Endothelial cell (in vitro differentiated cells): ENCODE results near the gene JAG2. TPM values are rescaled to one million over a fixed set of nuclear protein-coding genes. Genes with fewer than 3 reads are reported as not detected.

Source experiments
- DNase-seq: peaks from one replicate; pipeline ENCODE4 v3.0.0; 2021; ENCODE audit warnings: low spot score
- H3K27ac Mint-ChIP-seq: one replicate; pipeline ENCODE4 v1.8.0; 2021; ENCODE audit warnings: mixed read lengths, inconsistent platforms; ENCODE audit not compliant: unreplicated experiment
- H3K27me3 Mint-ChIP-seq: one replicate; pipeline ENCODE4 v1.8.0; 2021; ENCODE audit warnings: mild to moderate bottlenecking, moderate library complexity, mixed read lengths, inconsistent platforms; ENCODE audit not compliant: unreplicated experiment
- H3K36me3 Mint-ChIP-seq: one replicate; pipeline ENCODE4 v1.8.0; 2021; ENCODE audit warnings: mild to moderate bottlenecking, low read depth, mixed read lengths, inconsistent platforms; ENCODE audit not compliant: unreplicated experiment
- H3K4me1 Mint-ChIP-seq: one replicate; pipeline ENCODE4 v1.8.0; 2021; ENCODE audit warnings: mild to moderate bottlenecking, mixed read lengths, inconsistent platforms; ENCODE audit not compliant: unreplicated experiment
- H3K4me3 Mint-ChIP-seq: one replicate; pipeline ENCODE4 v1.8.0; 2021; ENCODE audit warnings: mild to moderate bottlenecking, mixed read lengths, inconsistent platforms; ENCODE audit not compliant: unreplicated experiment
- H3K9me3 Mint-ChIP-seq: one replicate; pipeline ENCODE4 v1.8.0; 2021; ENCODE audit warnings: mixed read lengths, inconsistent platforms; ENCODE audit not compliant: unreplicated experiment
- CTCF ChIP-seq: fragments of 200-600 bp; sonication (generic); IDR thresholded peaks from one replicate; pipeline ENCODE4 v1.5.0; 2021; ENCODE audit warnings: antibody characterized with exemption; ENCODE audit not compliant: unreplicated experiment
- total RNA-seq: library from RNA; stranded (reverse); fragmentation: NEBNext Ultra II Directional; extraction: Animal tissue kit (Norgen Biotek cat#: 25700); gene quantifications from one replicate; pipeline ENCODE4 v1.2.1, GENCODE V29; 2021; ENCODE audit not compliant: unreplicated experiment

The JAG2 gene
- total RNA-seq, 1 donor from 2014 or later, result 280 TPM

GRCh38 chr14:105099778-105100177 is 68.8 kb downstream of the JAG2 start:
- Mint-ChIP-seq H3K9me3 (peaks cover 21% of the 10 kb centered on the region), H3K4me3 (no peak overlapping the region), H3K27me3 (peaks cover 18% of the 10 kb centered on the region), H3K4me1 (peaks cover 25% of the 10 kb centered on the region), H3K27ac (no peak overlapping the region), H3K36me3 (peaks cover 48% of the 10 kb centered on the region)
- TF ChIP-seq CTCF, result no peak
- no peak for DNase-seq

GRCh38 chr14:105098316-105098715 is 70.3 kb downstream of the JAG2 start:
- Mint-ChIP-seq H3K4me3 (no peak overlapping the region), H3K36me3 (peaks cover 41% of the 10 kb centered on the region), H3K4me1 (peaks cover 20% of the 10 kb centered on the region), H3K27me3 (peaks cover 18% of the 10 kb centered on the region), H3K27ac (no peak overlapping the region), H3K9me3 (peaks cover 21% of the 10 kb centered on the region)
- TF ChIP-seq CTCF, result no peak
- no peak for DNase-seq

GRCh38 chr14:105097794-105098127 is 70.8 kb downstream of the JAG2 start:
- Mint-ChIP-seq H3K27ac (no peak overlapping the region), H3K9me3 (peaks cover 21% of the 10 kb centered on the region), H3K4me3 (no peak overlapping the region), H3K36me3 (peaks cover 41% of the 10 kb centered on the region), H3K4me1 (peaks cover 18% of the 10 kb centered on the region), H3K27me3 (peaks cover 16% of the 10 kb centered on the region)
- DNase-seq, result no peak
- no peak for TF ChIP-seq CTCF

- no peak overlapping the region for H3K27ac Mint-ChIP-seq
- TF ChIP-seq CTCF, result no peak
- peaks cover 21% of the 10 kb centered on the region for H3K9me3 Mint-ChIP-seq
- H3K36me3 Mint-ChIP-seq, result peaks cover 36% of the 10 kb centered on the region
- no peak for DNase-seq
- H3K27me3 Mint-ChIP-seq, result peaks cover 21% of the 10 kb centered on the region
- peaks cover 19% of the 10 kb centered on the region for H3K4me1 Mint-ChIP-seq
- peak overlapping the region; percentile 63 for H3K4me3 Mint-ChIP-seq
These were observed 72.2 kb downstream of the JAG2 start for GRCh38 chr14:105096206-105096875.

GRCh38 chr14:105095236-105095805 is 73.3 kb downstream of the JAG2 start:
- Mint-ChIP-seq H3K4me3 (peak overlapping the region; percentile 43), H3K27ac (no peak overlapping the region), H3K9me3 (peaks cover 20% of the 10 kb centered on the region), H3K27me3 (peaks cover 21% of the 10 kb centered on the region), H3K4me1 (peaks cover 19% of the 10 kb centered on the region), H3K36me3 (peaks cover 32% of the 10 kb centered on the region)
- TF ChIP-seq CTCF, result no peak
- DNase-seq, result no peak
